ENCODE measurements around the gene DHFR. TPM values are rescaled to one million over a fixed set of nuclear protein-coding genes. Genes with fewer than 3 reads are reported as not detected.

DHFR gene
- total and polyA plus RNA-seq, 8 donors: 19.5 to 69.8 (median 43.7) TPM

DNA sequence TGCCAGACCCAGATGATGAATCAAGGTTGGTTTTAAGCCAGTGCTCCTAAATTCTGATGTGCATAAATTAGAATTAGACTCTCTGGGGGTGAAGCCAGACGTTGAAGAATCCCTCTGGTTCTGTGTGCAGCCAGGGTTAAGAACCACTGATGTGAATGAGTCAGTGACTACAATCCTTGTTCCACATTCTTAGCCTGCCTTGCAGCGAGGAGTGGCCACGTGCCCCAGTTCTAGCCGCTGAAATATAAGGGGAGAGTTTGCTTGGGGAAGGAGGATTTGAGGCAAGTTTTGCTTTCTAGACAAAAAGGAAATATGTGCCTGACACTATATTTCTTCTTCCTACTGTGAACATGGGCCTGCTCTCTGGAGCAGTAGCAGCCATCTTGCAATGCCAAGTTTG is 34.6 kb downstream of the DHFR start:
- Histone ChIP-seq H3K9me3 (no peaks in the 10 kb centered on the region), H3K27ac (no peak overlapping the region), H3K36me3 (no peaks in the 10 kb centered on the region), H3K4me1 (peaks cover 0 to 15% of the 10 kb centered on the region in 2 donors), H3K4me3 (no peak overlapping the region), H3K27me3 (no peaks in the 10 kb centered on the region)
- TF ChIP-seq, protein P1, sequence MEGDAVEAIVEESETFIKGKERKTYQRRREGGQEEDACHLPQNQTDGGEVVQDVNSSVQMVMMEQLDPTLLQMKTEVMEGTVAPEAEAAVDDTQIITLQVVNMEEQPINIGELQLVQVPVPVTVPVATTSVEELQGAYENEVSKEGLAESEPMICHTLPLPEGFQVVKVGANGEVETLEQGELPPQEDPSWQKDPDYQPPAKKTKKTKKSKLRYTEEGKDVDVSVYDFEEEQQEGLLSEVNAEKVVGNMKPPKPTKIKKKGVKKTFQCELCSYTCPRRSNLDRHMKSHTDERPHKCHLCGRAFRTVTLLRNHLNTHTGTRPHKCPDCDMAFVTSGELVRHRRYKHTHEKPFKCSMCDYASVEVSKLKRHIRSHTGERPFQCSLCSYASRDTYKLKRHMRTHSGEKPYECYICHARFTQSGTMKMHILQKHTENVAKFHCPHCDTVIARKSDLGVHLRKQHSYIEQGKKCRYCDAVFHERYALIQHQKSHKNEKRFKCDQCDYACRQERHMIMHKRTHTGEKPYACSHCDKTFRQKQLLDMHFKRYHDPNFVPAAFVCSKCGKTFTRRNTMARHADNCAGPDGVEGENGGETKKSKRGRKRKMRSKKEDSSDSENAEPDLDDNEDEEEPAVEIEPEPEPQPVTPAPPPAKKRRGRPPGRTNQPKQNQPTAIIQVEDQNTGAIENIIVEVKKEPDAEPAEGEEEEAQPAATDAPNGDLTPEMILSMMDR (IDR thresholded peaks at IDR 0.05): no peak
- peak in 1 of 4 donors; percentile 58 for DNase-seq
- peak; percentile 82 for ATAC-seq
- intact Hi-C loops (cut with DNase I): no loop called here

DNA sequence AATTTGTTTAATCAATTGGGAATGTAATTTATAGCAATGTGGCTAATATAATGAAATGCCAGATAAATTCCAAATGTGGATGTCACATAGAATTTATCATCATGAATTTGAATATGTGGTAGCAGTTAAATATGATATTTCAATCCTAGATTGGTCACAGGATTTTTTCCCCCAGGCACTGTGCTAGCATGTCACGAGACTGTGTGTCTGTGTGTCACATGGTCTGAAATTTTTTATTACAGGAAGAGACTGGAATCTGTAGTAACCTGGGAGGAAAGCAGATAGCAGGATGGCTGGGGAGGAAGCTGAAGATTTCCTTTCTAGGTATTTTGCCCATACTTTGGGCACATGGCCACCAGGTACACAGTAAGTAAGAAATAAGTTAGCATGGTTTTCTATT is 35.7 kb downstream of the DHFR start:
- Histone ChIP-seq H3K9me3 (no peaks in the 10 kb centered on the region), H3K4me1 (peaks cover 0 to 14% of the 10 kb centered on the region in 2 donors), H3K4me3 (no peak overlapping the region), H3K27ac (no peak overlapping the region), H3K27me3 (no peaks in the 10 kb centered on the region), H3K36me3 (no peaks in the 10 kb centered on the region)
- intact Hi-C loops (cut with DNase I): no loop called here
- DNase-seq (no peak), ATAC-seq (no peak)
- TF ChIP-seq, protein P1 (IDR thresholded peaks at IDR 0.05): no peak

DNA sequence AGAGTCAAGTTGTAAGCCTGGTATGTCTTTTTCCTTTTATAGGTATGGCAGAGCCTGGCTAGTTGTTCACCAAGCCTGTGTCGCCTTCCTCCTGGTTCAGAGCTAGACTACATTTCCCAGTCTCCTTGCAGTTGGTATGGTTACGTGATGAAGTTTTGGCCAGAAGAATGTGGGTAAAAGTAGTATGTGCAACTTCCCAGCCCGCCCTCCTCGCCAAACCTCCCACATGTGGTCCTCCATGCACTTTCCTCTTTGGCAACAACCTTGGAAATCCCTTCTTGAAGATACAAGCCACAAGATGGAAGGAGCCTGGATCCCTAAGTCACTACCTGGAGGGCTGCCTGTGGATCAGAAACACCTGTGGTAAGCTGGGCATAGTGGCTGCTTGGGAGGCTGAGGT is 36.3 kb downstream of the DHFR start:
- peaks cover 0 to 7% of the 10 kb centered on the region in 2 donors for H3K4me1 ChIP-seq
- intact Hi-C loops (cut with DNase I): no loop called here
- DNase-seq (no peak), ATAC-seq (no peak)
- H3K27ac ChIP-seq: no peak overlapping the region
- TF ChIP-seq, protein P1 (IDR thresholded peaks at IDR 0.05): no peak
- H3K9me3 ChIP-seq: no peaks in the 10 kb centered on the region
- H3K36me3 ChIP-seq: no peaks in the 10 kb centered on the region
- H3K4me3 ChIP-seq: no peak overlapping the region
- H3K27me3 ChIP-seq: no peaks in the 10 kb centered on the region

DNA sequence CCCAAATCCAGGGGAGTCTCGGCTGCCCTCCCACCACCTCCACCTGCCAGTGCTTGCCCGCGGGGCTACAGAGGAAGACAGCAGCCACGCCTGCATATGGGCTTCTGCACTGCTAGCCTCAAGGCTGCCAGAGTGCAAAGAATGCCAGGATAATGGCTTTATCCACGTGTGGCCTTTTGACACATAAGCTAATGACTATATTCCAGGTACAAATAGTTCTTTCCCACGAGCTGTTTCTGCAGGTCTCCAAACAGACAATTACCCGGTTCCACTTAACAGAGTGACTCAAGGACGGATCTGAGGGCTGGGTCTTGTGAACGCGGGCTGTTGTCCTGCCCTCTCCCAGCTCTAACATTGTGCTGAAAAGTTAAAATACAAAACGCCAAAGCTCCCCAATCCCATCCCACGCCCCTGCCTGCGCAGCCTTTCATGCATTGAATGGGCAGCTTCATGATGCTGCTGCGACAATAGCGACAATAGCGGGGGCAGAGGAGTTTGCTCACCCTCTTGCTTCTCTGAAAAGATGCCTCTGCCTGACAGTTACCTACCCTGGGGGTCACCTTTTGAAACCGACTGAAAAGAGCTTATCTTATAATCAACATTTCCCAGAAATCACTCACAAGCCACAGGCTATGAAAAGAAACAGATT is 39.4 kb downstream of the DHFR start:
- ATAC-seq: no peak
- intact Hi-C loops (cut with DNase I): no loop called here
- H3K27me3 ChIP-seq: no peaks in the 10 kb centered on the region

DNA sequence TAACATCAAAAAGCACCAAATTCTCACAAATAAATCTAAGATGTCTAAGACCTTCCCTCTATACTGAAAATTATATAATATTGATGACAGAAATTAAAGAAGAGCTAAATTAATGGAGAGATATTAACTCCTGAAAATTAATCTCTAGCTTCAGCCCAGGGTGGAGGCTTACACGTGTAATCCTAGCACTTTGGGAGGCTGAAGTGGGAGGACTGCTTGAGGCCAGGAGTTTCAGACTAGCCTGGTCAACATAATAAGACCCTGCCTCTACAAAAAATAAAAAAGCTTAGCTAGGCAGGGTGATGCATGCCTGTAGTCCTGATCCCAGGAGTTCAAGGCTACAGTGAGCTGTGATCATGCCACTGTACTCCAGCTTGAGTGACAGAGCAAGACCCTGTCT is 45.1 kb downstream of the DHFR start:
- Histone ChIP-seq H3K27me3 (no peaks in the 10 kb centered on the region), H3K27ac (no peak overlapping the region), H3K4me1 (peaks cover 0 to 8% of the 10 kb centered on the region in 2 donors), H3K4me3 (no peak overlapping the region), H3K36me3 (no peaks in the 10 kb centered on the region), H3K9me3 (no peaks in the 10 kb centered on the region)
- intact Hi-C loops (cut with DNase I): no loop called here
- DNase-seq: no peak
- no peak for ATAC-seq
- TF ChIP-seq, protein P1 (IDR thresholded peaks at IDR 0.05): no peak

More for the DNA sequence above, 39.4 kb downstream of the DHFR start:
- Histone ChIP-seq H3K4me3 (no peak overlapping the region), H3K27ac (no peak overlapping the region), H3K4me1 (no peaks in the 10 kb centered on the region), H3K9me3 (no peaks in the 10 kb centered on the region), H3K36me3 (no peaks in the 10 kb centered on the region)
- TF ChIP-seq, protein P1 (IDR thresholded peaks at IDR 0.05): no peak
- no peak for DNase-seq

Measured in left lung (tissue), 10 donors.